Neuron (in vitro differentiated cells): ENCODE measurements around the gene MAN1A2.
"Not testable (repeated sequence)": the region's sequence is repeated elsewhere in the genome, so short reads cannot be mapped to it uniquely, and the experiment has no call there.

Experiments used
- H2AFZ ChIP-seq: one replicate; pipeline ENCODE4 v1.6.1; 2013; ENCODE audit warnings: low read depth, mild to moderate bottlenecking, inconsistent platforms, low read length, moderate library complexity
- H3K27me3 ChIP-seq: one replicate; pipeline ENCODE4 v1.6.1; 2013; ENCODE audit warnings: low read length; ENCODE audit not compliant: insufficient read depth
- H3K36me3 ChIP-seq: one replicate; pipeline ENCODE4 v1.6.1; 2013; ENCODE audit warnings: low read length; ENCODE audit not compliant: insufficient read depth
- H3K4me1 ChIP-seq: one replicate; pipeline ENCODE4 v1.6.1; 2013; ENCODE audit warnings: low read length; ENCODE audit not compliant: insufficient read depth
- H3K4me3 ChIP-seq: 2 replicates; pipeline ENCODE4 v1.5.1; 2013; ENCODE audit warnings: mild to moderate bottlenecking, low read length, moderate library complexity
- H3K9me3 ChIP-seq: one replicate; pipeline ENCODE4 v1.6.1; 2013; ENCODE audit warnings: low read length

MAN1A2 gene

DNA sequence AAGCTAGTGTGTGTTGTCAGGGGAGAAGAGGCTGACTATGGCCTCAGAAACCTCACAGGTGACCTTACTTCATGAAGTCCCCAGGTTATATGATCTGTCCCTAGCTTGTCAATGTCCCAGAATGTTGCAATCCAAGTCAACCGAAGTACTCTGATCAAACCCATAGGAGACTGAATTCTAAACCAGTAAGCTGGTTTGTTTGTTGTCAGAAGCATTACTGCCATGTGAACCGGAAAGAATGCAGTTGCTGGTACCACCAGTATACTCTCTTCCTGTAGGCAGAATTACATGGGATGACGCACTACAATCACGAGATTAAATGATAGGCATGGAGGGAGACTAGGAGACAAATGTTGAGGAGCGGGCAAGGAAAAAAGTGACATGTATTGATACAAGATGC, 26.1 kb upstream of the MAN1A2 start:
- no peak overlapping the region for H2AFZ ChIP-seq
- H3K4me1 ChIP-seq: no peaks in the 10 kb centered on the region
- no peaks in the 10 kb centered on the region for H3K9me3 ChIP-seq
- no peaks in the 10 kb centered on the region for H3K27me3 ChIP-seq
- H3K36me3 ChIP-seq: no peaks in the 10 kb centered on the region
- no peak overlapping the region for H3K4me3 ChIP-seq

GRCh38 chr1:117342397-117342796, 24.9 kb upstream of the MAN1A2 start:
- peaks cover under 1% of the 10 kb centered on the region for H3K27me3 ChIP-seq
- no peaks in the 10 kb centered on the region for H3K9me3 ChIP-seq
- H3K36me3 ChIP-seq: no peaks in the 10 kb centered on the region
- H3K4me1 ChIP-seq: no peaks in the 10 kb centered on the region
- no peak overlapping the region for H2AFZ ChIP-seq
- no peak overlapping the region for H3K4me3 ChIP-seq

GRCh38 chr1:117346206-117346928, 20.9 kb upstream of the MAN1A2 start:
- no peaks in the 10 kb centered on the region for H3K9me3 ChIP-seq
- H3K4me3 ChIP-seq: no peak overlapping the region
- peaks cover 4% of the 10 kb centered on the region for H3K27me3 ChIP-seq
- H3K4me1 ChIP-seq: no peaks in the 10 kb centered on the region
- H3K36me3 ChIP-seq: no peaks in the 10 kb centered on the region
- H2AFZ ChIP-seq: no peak overlapping the region

- Histone ChIP-seq H2AFZ (no peak overlapping the region), H3K9me3 (no peaks in the 10 kb centered on the region), H3K4me3 (no peak overlapping the region), H3K4me1 (no peaks in the 10 kb centered on the region), H3K36me3 (no peaks in the 10 kb centered on the region), H3K27me3 (peaks cover 4% of the 10 kb centered on the region)
These were observed 19.3 kb upstream of the MAN1A2 start for GRCh38 chr1:117347907-117348306.

DNA sequence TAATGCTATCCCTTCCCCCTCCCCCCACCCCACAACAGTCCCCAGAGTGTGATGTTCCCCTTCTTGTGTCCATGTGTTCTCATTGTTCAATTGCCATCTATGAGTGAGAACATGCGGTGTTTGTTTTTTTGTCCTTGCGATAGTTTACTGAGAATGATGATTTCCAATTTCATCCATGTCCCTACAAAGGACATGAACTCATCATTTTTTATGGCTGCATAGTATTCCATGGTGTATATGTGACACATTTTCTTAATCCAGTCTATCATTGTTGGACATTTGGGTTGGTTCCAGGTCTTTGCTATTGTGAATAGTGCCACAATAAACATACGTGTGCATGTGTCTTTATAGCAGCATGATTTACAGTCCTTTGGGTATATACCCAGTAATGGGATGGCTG, 14.6 kb upstream of the MAN1A2 start:
- not testable (repeated sequence) for H3K27me3 ChIP-seq, H3K9me3 ChIP-seq, H3K4me3 ChIP-seq

DNA sequence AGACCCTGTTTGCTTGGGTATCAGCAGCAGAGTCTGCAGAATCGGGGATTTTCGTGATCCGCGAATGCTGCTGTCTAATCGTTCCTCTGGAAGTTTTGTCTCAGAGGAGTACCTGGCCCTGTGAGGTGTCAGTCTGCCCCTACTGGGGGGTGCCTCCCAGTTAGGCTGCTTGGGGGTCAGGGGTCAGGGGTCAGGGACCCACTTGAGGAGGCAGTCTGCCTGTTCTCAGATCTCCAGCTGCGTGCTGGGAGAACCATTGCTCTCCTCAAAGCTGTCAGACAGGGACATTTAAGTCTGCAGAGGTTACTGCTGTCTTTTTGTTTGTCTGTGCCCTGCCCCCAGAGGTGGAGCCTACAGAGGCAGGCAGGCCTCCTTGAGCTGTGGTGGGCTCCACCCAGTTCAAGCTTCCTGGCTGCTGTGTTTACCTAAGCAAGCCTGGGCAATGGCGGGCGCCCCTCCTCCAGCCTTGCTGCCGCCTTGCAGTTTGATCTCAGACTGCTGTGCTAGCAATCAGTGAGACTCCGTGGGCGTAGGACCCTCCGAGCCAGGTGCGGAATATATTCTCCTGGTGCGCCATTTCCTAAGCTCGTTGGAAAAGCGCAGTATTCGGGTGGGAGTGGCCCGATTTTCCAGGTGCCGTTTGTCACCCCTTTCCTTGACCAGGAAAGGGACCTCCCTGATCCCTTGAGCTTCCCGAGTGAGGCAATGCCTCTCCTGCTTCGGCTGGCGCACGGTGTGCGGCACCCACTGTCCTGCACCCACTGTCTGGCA, 9.2 kb upstream of the MAN1A2 start:
- H2AFZ ChIP-seq, H3K4me1 ChIP-seq, H3K4me3 ChIP-seq, H3K27me3 ChIP-seq, H3K9me3 ChIP-seq, H3K36me3 ChIP-seq: not testable (repeated sequence)

More for the DNA sequence above, 14.6 kb upstream of the MAN1A2 start:
- H3K4me1 ChIP-seq, H3K36me3 ChIP-seq, H2AFZ ChIP-seq: not testable (repeated sequence)

DNA sequence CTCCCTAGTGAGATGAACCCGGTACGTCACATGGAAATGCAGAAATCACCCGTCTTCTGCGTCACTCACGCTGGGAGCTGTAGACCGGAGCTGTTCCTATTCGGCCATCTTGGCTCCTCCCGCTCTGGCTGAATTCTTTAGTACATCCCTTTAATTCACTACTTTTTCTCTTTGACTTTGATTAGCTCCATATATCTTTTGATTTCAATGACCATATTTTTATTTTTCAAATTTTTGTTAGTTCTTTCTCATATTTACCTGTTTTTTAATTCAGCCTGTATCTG, 8.7 kb upstream of the MAN1A2 start:
- not testable (repeated sequence) for H3K9me3 ChIP-seq

GRCh38 chr1:117359561-117360289, 7.5 kb upstream of the MAN1A2 start:
- peaks cover 2% of the 10 kb centered on the region for H3K4me1 ChIP-seq
- no peak overlapping the region for H2AFZ ChIP-seq
- H3K36me3 ChIP-seq: no peaks in the 10 kb centered on the region
- H3K4me3 ChIP-seq: no peak overlapping the region
- no peaks in the 10 kb centered on the region for H3K27me3 ChIP-seq
- no peaks in the 10 kb centered on the region for H3K9me3 ChIP-seq

More for the DNA sequence above, 8.7 kb upstream of the MAN1A2 start:
- H3K4me3 ChIP-seq, H3K4me1 ChIP-seq, H3K36me3 ChIP-seq, H2AFZ ChIP-seq, H3K27me3 ChIP-seq: not testable (repeated sequence)

GRCh38 chr1:117362986-117363385, 4.3 kb upstream of the MAN1A2 start:
- Histone ChIP-seq H3K9me3 (no peaks in the 10 kb centered on the region), H3K36me3 (no peaks in the 10 kb centered on the region), H2AFZ (no peak overlapping the region), H3K4me3 (no peak overlapping the region), H3K4me1 (peaks cover 14% of the 10 kb centered on the region), H3K27me3 (no peaks in the 10 kb centered on the region)

- no peak overlapping the region for H3K4me3 ChIP-seq
- H2AFZ ChIP-seq: no peak overlapping the region
- H3K9me3 ChIP-seq: no peaks in the 10 kb centered on the region
- H3K27me3 ChIP-seq: no peaks in the 10 kb centered on the region
- H3K36me3 ChIP-seq: no peaks in the 10 kb centered on the region
- peaks cover 17% of the 10 kb centered on the region for H3K4me1 ChIP-seq
These were observed 3.6 kb upstream of the MAN1A2 start for GRCh38 chr1:117363571-117364048.

DNA sequence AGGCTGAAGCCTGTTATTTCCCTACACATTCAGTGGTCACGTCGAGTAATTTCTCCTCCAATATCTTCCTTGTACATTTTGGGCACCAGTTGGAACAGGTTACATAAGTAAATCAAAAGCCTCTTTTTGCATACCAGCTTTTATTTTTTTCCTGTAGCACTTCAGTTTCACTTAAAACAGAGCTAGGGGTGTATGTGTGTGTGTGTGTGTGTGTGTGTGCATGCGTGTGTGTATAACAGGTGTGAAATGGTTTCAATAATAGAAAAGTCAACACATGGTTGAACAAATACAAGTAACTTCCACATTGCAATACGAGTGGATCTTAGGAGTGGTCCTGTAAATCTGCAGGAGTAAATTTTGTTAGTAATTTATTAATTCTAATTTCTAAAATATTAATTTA, 3.0 kb upstream of the MAN1A2 start:
- Histone ChIP-seq H3K9me3 (no peaks in the 10 kb centered on the region), H3K27me3 (no peaks in the 10 kb centered on the region), H3K36me3 (no peaks in the 10 kb centered on the region), H3K4me3 (no peak overlapping the region), H2AFZ (no peak overlapping the region), H3K4me1 (peaks cover 23% of the 10 kb centered on the region)

GRCh38 chr1:117365350-117366176, 1.7 kb upstream of the MAN1A2 start:
- no peaks in the 10 kb centered on the region for H3K36me3 ChIP-seq
- no peaks in the 10 kb centered on the region for H3K9me3 ChIP-seq
- peaks cover 30% of the 10 kb centered on the region for H3K4me1 ChIP-seq
- peak overlapping the region; percentile 65 for H2AFZ ChIP-seq
- H3K27me3 ChIP-seq: no peaks in the 10 kb centered on the region
- H3K4me3 ChIP-seq: peak overlapping the region; percentile 76
